CD4-positive, CD25-positive, alpha-beta regulatory T cell (primary cell): ENCODE results near the gene YIPF4. TPM values are rescaled to one million over a fixed set of nuclear protein-coding genes. Genes with fewer than 3 reads are reported as not detected.
A peak's percentile ranks its signal among the peaks of the same experiment; 100 is the strongest.
"Not testable (repeated sequence)": the region's sequence is repeated elsewhere in the genome, so short reads cannot be mapped to it uniquely, and the experiment has no call there.

ENCODE experiments used
- ATAC-seq, 2 donors: fragments of 150-1000 bp; cut with Tn5 transposase; one replicate each; pipeline ENCODE4 v1.10.0; 2021; ENCODE audit warnings: low read depth in 2 of 2, moderate number of reproducible peaks in 2 of 2, moderate library complexity in 1 of 2
- DNase-seq, 3 donors: peaks; one replicate each; pipeline versions ENCODE4 v3.0.0 to v3.0.0-alpha.2; 2012 to 2022; ENCODE audit warnings: mixed read lengths in 1 of 3
- H3K27ac ChIP-seq: one replicate; pipeline ENCODE4 v1.7.0; 2013; ENCODE audit warnings: mild to moderate bottlenecking, low read length; ENCODE audit not compliant: insufficient read depth, poor library complexity, severe bottlenecking
- H3K27me3 ChIP-seq: one replicate; pipeline ENCODE4 v1.7.0; 2013; ENCODE audit warnings: low read length; ENCODE audit not compliant: control insufficient read depth, insufficient read depth
- H3K36me3 ChIP-seq: one replicate; pipeline ENCODE4 v1.7.0; 2013; ENCODE audit warnings: mild to moderate bottlenecking, low read length, moderate library complexity; ENCODE audit not compliant: control insufficient read depth, insufficient read depth
- H3K4me1 ChIP-seq: 2 replicates; pipeline ENCODE4 v1.7.0; 2013; ENCODE audit warnings: mild to moderate bottlenecking, low read length; ENCODE audit not compliant: insufficient read depth, control insufficient read depth, poor library complexity, severe bottlenecking
- H3K4me3 ChIP-seq: one replicate; pipeline ENCODE4 v1.7.0; 2013; ENCODE audit warnings: low read depth, mild to moderate bottlenecking, low read length, moderate library complexity
- H3K9me3 ChIP-seq, 2 experiments: 1 replicate in 1 of 2; 2 replicates in 1 of 2; pipeline ENCODE4 v1.7.0; 2013; ENCODE audit warnings: low read length in 2 of 2, mild to moderate bottlenecking in 1 of 2, moderate library complexity in 1 of 2; ENCODE audit not compliant: control insufficient read depth in 2 of 2
- H3K27ac Mint-ChIP-seq, 3 donors: one replicate each; pipeline ENCODE4 v1.8.0; 2020 to 2022; ENCODE audit warnings: mild to moderate bottlenecking in 3 of 3, mixed read lengths in 3 of 3, moderate library complexity in 2 of 3
- H3K27me3 Mint-ChIP-seq: one replicate; pipeline ENCODE4 v1.8.0; 2022; ENCODE audit warnings: mild to moderate bottlenecking, mixed read lengths
- H3K36me3 Mint-ChIP-seq: one replicate; pipeline ENCODE4 v1.8.0; 2020; ENCODE audit warnings: mixed read lengths
- H3K4me1 Mint-ChIP-seq, 4 donors: one replicate each; pipeline ENCODE4 v1.8.0; 2020 to 2022; ENCODE audit warnings: mixed read lengths in 4 of 4, mild to moderate bottlenecking in 1 of 4
- H3K4me3 Mint-ChIP-seq, 4 donors: one replicate each; pipeline ENCODE4 v1.8.0; 2020 to 2022; ENCODE audit warnings: mild to moderate bottlenecking in 4 of 4, mixed read lengths in 4 of 4, moderate library complexity in 3 of 4
- H3K9me3 Mint-ChIP-seq, 7 donors: one replicate each; pipeline ENCODE4 v1.8.0; 2020 to 2022; ENCODE audit warnings: mixed read lengths in 7 of 7, mild to moderate bottlenecking in 3 of 7, moderate library complexity in 2 of 7
- polyA plus RNA-seq, 4 donors: library from polyadenylated mRNA; unstranded; fragments of 300-500 nt; fragmentation: Illumina TruSeq; gene quantifications; one replicate each; pipeline ENCODE4 v1.2.3, GENCODE V29; 2021
- total RNA-seq: library from RNA; stranded (reverse); gene quantifications from one replicate; pipeline ENCODE4 v1.2.3, GENCODE V29; 2022

Gene YIPF4
- total and polyA plus RNA-seq, 5 donors from 2014 or later, result 14.0 to 29.2 (median 19.8) TPM

- Mint-ChIP-seq H3K9me3 (no peaks in the 10 kb centered on the region), H3K27me3 (peaks cover 10% of the 10 kb centered on the region)
- no peak for ATAC-seq
These were observed 6.6 kb upstream of the YIPF4 start for GRCh38 chr2:32271063-32271462.

GRCh38 chr2:32272279-32272678 is 5.4 kb upstream of the YIPF4 start:
- Mint-ChIP-seq H3K4me1 (peaks cover 0 to 11% (median 3%) of the 10 kb centered on the region in 4 donors), H3K27me3 (peaks cover 10% of the 10 kb centered on the region), H3K27ac (no peak overlapping the region), H3K4me3 (peak overlapping the region in 1 of 4 donors; percentile 13), H3K9me3 (no peaks in the 10 kb centered on the region), H3K36me3 (no peaks in the 10 kb centered on the region)
- Histone ChIP-seq H3K27ac (no peak overlapping the region), H3K36me3 (no peaks in the 10 kb centered on the region), H3K4me1 (peaks cover 2% of the 10 kb centered on the region), H3K4me3 (no peak overlapping the region), H3K9me3 (no peaks in the 10 kb centered on the region), H3K27me3 (no peaks in the 10 kb centered on the region)
- ATAC-seq (no peak), DNase-seq (no peak)

More at GRCh38 chr2:32271063-32271462, 6.6 kb upstream of the YIPF4 start:
- H3K4me3 Mint-ChIP-seq, result no peak overlapping the region
- DNase-seq, result no peak
- Histone ChIP-seq H3K27me3 (no peaks in the 10 kb centered on the region), H3K4me3 (no peak overlapping the region), H3K9me3 (no peaks in the 10 kb centered on the region), H3K4me1 (no peaks in the 10 kb centered on the region), H3K36me3 (no peaks in the 10 kb centered on the region), H3K27ac (no peak overlapping the region)
- no peaks in the 10 kb centered on the region for H3K36me3 Mint-ChIP-seq
- no peak overlapping the region for H3K27ac Mint-ChIP-seq
- H3K4me1 Mint-ChIP-seq, result peaks cover 0 to 3% (median 0%) of the 10 kb centered on the region in 4 donors

- Mint-ChIP-seq H3K36me3 (no peaks in the 10 kb centered on the region), H3K4me1 (peaks cover 5 to 21% (median 12%) of the 10 kb centered on the region in 4 donors), H3K4me3 (peak overlapping the region in 2 of 4 donors; percentile 46 to 87), H3K27ac (no peak overlapping the region), H3K27me3 (peaks cover 12% of the 10 kb centered on the region), H3K9me3 (no peaks in the 10 kb centered on the region)
- H3K4me3 ChIP-seq, result no peak overlapping the region
- no peaks in the 10 kb centered on the region for H3K36me3 ChIP-seq
- peaks cover 14% of the 10 kb centered on the region for H3K4me1 ChIP-seq
- ATAC-seq (no peak), DNase-seq (no peak)
- no peak overlapping the region for H3K27ac ChIP-seq
- H3K27me3 ChIP-seq, result no peaks in the 10 kb centered on the region
- no peaks in the 10 kb centered on the region for H3K9me3 ChIP-seq
These were observed 3.4 kb upstream of the YIPF4 start for GRCh38 chr2:32274289-32274688.

GRCh38 chr2:32275790-32276189 is 1.9 kb upstream of the YIPF4 start:
- H3K27ac ChIP-seq, H3K9me3 ChIP-seq, H3K36me3 ChIP-seq, H3K9me3 Mint-ChIP-seq, H3K27ac Mint-ChIP-seq, H3K4me3 ChIP-seq, ATAC-seq, H3K36me3 Mint-ChIP-seq, H3K27me3 ChIP-seq, DNase-seq: not testable (repeated sequence)
- Mint-ChIP-seq H3K4me1 (peaks cover 5 to 31% (median 18%) of the 10 kb centered on the region in 4 donors), H3K27me3 (peaks cover 12% of the 10 kb centered on the region), H3K4me3 (peak overlapping the region in 2 of 4 donors; percentile 69 to 83)
- H3K4me1 ChIP-seq, result peaks cover 27% of the 10 kb centered on the region

- Histone ChIP-seq H3K4me3 (peak overlapping the region; percentile 93), H3K27me3 (no peaks in the 10 kb centered on the region), H3K27ac (peak overlapping the region; percentile 81), H3K36me3 (peaks cover 2% of the 10 kb centered on the region), H3K9me3 (no peaks in the 10 kb centered on the region), H3K4me1 (peaks cover 29% of the 10 kb centered on the region)
- Mint-ChIP-seq H3K27ac (peak overlapping the region; percentile 89 to 96 (median 94)), H3K4me1 (peaks cover 5 to 41% (median 21%) of the 10 kb centered on the region in 4 donors), H3K9me3 (no peaks in the 10 kb centered on the region), H3K27me3 (peaks cover 12% of the 10 kb centered on the region), H3K36me3 (peaks cover 8% of the 10 kb centered on the region), H3K4me3 (peak overlapping the region; percentile 92 to 100 (median 94))
- DNase-seq, result peak in 1 of 3 donors; percentile 6
- no peak for ATAC-seq
These were observed 386 bp upstream of the YIPF4 start for GRCh38 chr2:32277363-32277673.

GRCh38 chr2:32278478-32278853 is 762 bp downstream of the YIPF4 start:
- peaks cover 11 to 51% (median 27%) of the 10 kb centered on the region in 4 donors for H3K4me1 Mint-ChIP-seq
- peak overlapping the region; percentile 93 for H3K4me3 ChIP-seq
- no peaks in the 10 kb centered on the region for H3K27me3 ChIP-seq

GRCh38 chr2:32284321-32284720 is 6.6 kb downstream of the YIPF4 start:
- ATAC-seq, result no peak
- Mint-ChIP-seq H3K27ac (peak overlapping the region; percentile 4 to 60 (median 27)), H3K27me3 (no peaks in the 10 kb centered on the region), H3K9me3 (peaks cover 0 to 4% (median 0%) of the 10 kb centered on the region in 7 donors), H3K4me1 (peaks cover 36 to 82% (median 51%) of the 10 kb centered on the region in 4 donors), H3K4me3 (peak overlapping the region in 3 of 4 donors; percentile 2 to 81 (median 44)), H3K36me3 (peaks cover 38% of the 10 kb centered on the region)
- Histone ChIP-seq H3K27me3 (no peaks in the 10 kb centered on the region), H3K36me3 (peaks cover 20% of the 10 kb centered on the region), H3K9me3 (no peaks in the 10 kb centered on the region), H3K4me1 (peaks cover 39% of the 10 kb centered on the region), H3K4me3 (peak overlapping the region; percentile 41), H3K27ac (no peak overlapping the region)
- no peak for DNase-seq

More at GRCh38 chr2:32278478-32278853, 762 bp downstream of the YIPF4 start:
- peak overlapping the region; percentile 92 to 100 (median 94) for H3K4me3 Mint-ChIP-seq
- ATAC-seq (no peak), DNase-seq (no peak)
- H3K27ac Mint-ChIP-seq, result peak overlapping the region; percentile 82 to 96 (median 94)
- H3K36me3 Mint-ChIP-seq, result peaks cover 14% of the 10 kb centered on the region
- peaks cover 12% of the 10 kb centered on the region for H3K27me3 Mint-ChIP-seq
- peaks cover 7% of the 10 kb centered on the region for H3K36me3 ChIP-seq
- no peaks in the 10 kb centered on the region for H3K9me3 ChIP-seq
- H3K4me1 ChIP-seq, result peaks cover 29% of the 10 kb centered on the region
- H3K9me3 Mint-ChIP-seq, result peaks cover 0 to 4% (median 0%) of the 10 kb centered on the region in 7 donors
- H3K27ac ChIP-seq, result peak overlapping the region; percentile 81
